GM21737 (cell line): ENCODE results near the gene SOCS4.

Experiments
- ATAC-seq: cut with Tn5 transposase; IDR thresholded peaks from one replicate; pipeline ENCODE4 v1.9.1; 2021; ENCODE audit warnings: mild to moderate bottlenecking, moderate library complexity; ENCODE audit not compliant: unreplicated experiment

SOCS4 gene

GRCh38 chr14:55085060-55085660 is 58.1 kb downstream of the SOCS4 start:
- no peak for ATAC-seq

- ATAC-seq: no peak
These were observed 59.9 kb downstream of the SOCS4 start for GRCh38 chr14:55086938-55087337.

GRCh38 chr14:55088356-55088755 is 61.3 kb downstream of the SOCS4 start:
- ATAC-seq: no peak

- ATAC-seq: no peak
These were observed 65.3 kb downstream of the SOCS4 start for GRCh38 chr14:55092341-55092740.

GRCh38 chr14:55094292-55095157 is 67.5 kb downstream of the SOCS4 start:
- ATAC-seq: no peak

- ATAC-seq: peak; percentile 54
These were observed 71.0 kb downstream of the SOCS4 start for GRCh38 chr14:55097881-55098560.

- ATAC-seq: no peak
These were observed 71.5 kb downstream of the SOCS4 start for GRCh38 chr14:55098561-55098898.
